Measurements from ENCODE around the gene HGF.

DNA sequence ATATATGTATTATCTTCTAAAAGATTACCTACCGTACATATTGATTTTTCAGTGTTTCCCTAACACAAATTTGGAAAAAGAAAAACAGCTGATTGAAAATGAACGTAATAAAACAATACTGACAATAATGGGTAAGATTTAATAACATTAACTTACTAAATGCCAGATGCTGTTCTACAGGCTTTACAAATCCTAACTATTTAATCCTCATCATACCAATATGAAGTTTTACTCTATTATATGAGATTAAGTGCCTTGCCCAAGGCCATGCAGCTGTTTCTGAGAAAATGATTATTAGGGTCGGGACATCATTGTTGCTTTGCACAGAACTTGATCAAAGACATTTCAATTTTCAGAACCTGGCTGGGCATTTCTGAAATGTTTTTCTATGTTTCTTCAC is 104.6 kb downstream of the HGF start:
- TF ChIP-seq, protein P1, sequence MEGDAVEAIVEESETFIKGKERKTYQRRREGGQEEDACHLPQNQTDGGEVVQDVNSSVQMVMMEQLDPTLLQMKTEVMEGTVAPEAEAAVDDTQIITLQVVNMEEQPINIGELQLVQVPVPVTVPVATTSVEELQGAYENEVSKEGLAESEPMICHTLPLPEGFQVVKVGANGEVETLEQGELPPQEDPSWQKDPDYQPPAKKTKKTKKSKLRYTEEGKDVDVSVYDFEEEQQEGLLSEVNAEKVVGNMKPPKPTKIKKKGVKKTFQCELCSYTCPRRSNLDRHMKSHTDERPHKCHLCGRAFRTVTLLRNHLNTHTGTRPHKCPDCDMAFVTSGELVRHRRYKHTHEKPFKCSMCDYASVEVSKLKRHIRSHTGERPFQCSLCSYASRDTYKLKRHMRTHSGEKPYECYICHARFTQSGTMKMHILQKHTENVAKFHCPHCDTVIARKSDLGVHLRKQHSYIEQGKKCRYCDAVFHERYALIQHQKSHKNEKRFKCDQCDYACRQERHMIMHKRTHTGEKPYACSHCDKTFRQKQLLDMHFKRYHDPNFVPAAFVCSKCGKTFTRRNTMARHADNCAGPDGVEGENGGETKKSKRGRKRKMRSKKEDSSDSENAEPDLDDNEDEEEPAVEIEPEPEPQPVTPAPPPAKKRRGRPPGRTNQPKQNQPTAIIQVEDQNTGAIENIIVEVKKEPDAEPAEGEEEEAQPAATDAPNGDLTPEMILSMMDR (IDR thresholded peaks at IDR 0.05) = no peak
- TF ChIP-seq EZH2 (IDR thresholded peaks at IDR 0.05; ENCODE audit: borderline replicate concordance, insufficient read depth, low read depth, low read length, poor library complexity, severe bottlenecking) = no peak

Measured in B cell (primary cell).